Neural progenitor cell (in vitro differentiated cells): ENCODE results near the gene ASB17. TPM values are rescaled to one million over a fixed set of nuclear protein-coding genes. Genes with fewer than 3 reads are reported as not detected.

ENCODE experiments used
- DNase-seq: peaks from one replicate; pipeline ENCODE4 v3.0.0-alpha.2; 2016; ENCODE audit warnings: low spot score
- H2AFZ ChIP-seq: fragments of 200-600 bp; sonication (generic); replicated peaks from 2 replicates; pipeline ENCODE4 v1.6.1; 2016; ENCODE audit warnings: antibody characterized with exemption
- H3F3A ChIP-seq: fragments of 200-600 bp; sonication (generic); 2 replicates; pipeline ENCODE4 v1.6.1; 2016; ENCODE audit warnings: antibody characterized with exemption, low read depth
- H3K27ac ChIP-seq: fragments of 200-600 bp; sonication (generic); 2 replicates; pipeline ENCODE4 v1.5.1; 2016; ENCODE audit warnings: mild to moderate bottlenecking
- H3K27me3 ChIP-seq: fragments of 200-600 bp; sonication (generic); 2 replicates; pipeline ENCODE4 v1.6.1; 2016; ENCODE audit warnings: mild to moderate bottlenecking, moderate library complexity
- H3K36me3 ChIP-seq: fragments of 200-600 bp; sonication (generic); 2 replicates; pipeline ENCODE4 v1.5.1; 2016
- H3K4me1 ChIP-seq: fragments of 200-600 bp; sonication (generic); 2 replicates; pipeline ENCODE4 v1.6.1; 2016; ENCODE audit warnings: mixed run types
- H3K4me2 ChIP-seq: fragments of 200-600 bp; sonication (generic); 2 replicates; pipeline ENCODE4 v1.6.1; 2016
- H3K4me3 ChIP-seq: fragments of 200-600 bp; sonication (generic); 2 replicates; pipeline ENCODE4 v1.5.1; 2016
- H3K79me2 ChIP-seq: fragments of 200-600 bp; sonication (generic); 2 replicates; pipeline ENCODE4 v1.6.1; 2016; ENCODE audit warnings: low read depth
- H3K9ac ChIP-seq: fragments of 200-600 bp; sonication (generic); 2 replicates; pipeline ENCODE4 v1.6.1; 2016
- H3K9me3 ChIP-seq: fragments of 200-600 bp; sonication (generic); 2 replicates; pipeline ENCODE4 v1.5.1; 2016; ENCODE audit warnings: low read depth
- H4K20me1 ChIP-seq: fragments of 200-600 bp; sonication (generic); 2 replicates; pipeline ENCODE4 v1.6.1; 2016; ENCODE audit warnings: low read depth
- H3K27ac Mint-ChIP-seq: 3 replicates; pipeline ENCODE4 v1.8.0; 2021; ENCODE audit warnings: mixed read lengths
- H3K27me3 Mint-ChIP-seq: 2 replicates; pipeline ENCODE4 v1.8.0; 2022; ENCODE audit warnings: low read depth, mild to moderate bottlenecking, inconsistent platforms, moderate library complexity, mixed read lengths; ENCODE audit not compliant: insufficient read depth
- H3K36me3 Mint-ChIP-seq: 3 replicates; pipeline ENCODE4 v1.8.0; 2021; ENCODE audit warnings: mixed read lengths
- H3K4me1 Mint-ChIP-seq: 3 replicates; pipeline ENCODE4 v1.8.0; 2021; ENCODE audit warnings: mixed read lengths
- H3K4me3 Mint-ChIP-seq: 3 replicates; pipeline ENCODE4 v1.8.0; 2021; ENCODE audit warnings: mild to moderate bottlenecking, moderate library complexity, mixed read lengths
- H3K9me3 Mint-ChIP-seq: 3 replicates; pipeline ENCODE4 v1.8.0; 2020; ENCODE audit warnings: mixed read lengths
- EZH2 ChIP-seq: fragments of 200-600 bp; sonication (generic); IDR thresholded peaks from 2 replicates; pipeline ENCODE4 v1.6.1; 2017; ENCODE audit warnings: antibody characterized with exemption, mild to moderate bottlenecking, moderate library complexity
- EZH2phosphoT487 ChIP-seq: fragments of 200-600 bp; sonication (generic); IDR thresholded peaks from 2 replicates; pipeline ENCODE4 v1.6.1; 2017; ENCODE audit warnings: antibody characterized with exemption
- total RNA-seq: library from RNA; depleted of rRNA; stranded (reverse); fragments of >200 nt; gene quantifications from 2 replicates; pipeline ENCODE4 v1.2.3, GENCODE V29; 2015; ENCODE audit warnings: low replicate concordance
- TF ChIP-seq, protein P1 (sequence below): fragments of 200-600 bp; sonication (generic); IDR thresholded peaks from 2 replicates; pipeline ENCODE4 v1.5.1; 2017; ENCODE audit warnings: antibody characterized with exemption, mild to moderate bottlenecking

Gene ASB17, protein sequence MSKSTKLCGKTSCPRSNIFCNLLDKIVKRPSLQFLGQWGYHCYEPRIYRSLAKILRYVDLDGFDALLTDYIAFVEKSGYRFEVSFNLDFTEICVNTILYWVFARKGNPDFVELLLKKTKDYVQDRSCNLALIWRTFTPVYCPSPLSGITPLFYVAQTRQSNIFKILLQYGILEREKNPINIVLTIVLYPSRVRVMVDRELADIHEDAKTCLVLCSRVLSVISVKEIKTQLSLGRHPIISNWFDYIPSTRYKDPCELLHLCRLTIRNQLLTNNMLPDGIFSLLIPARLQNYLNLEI
- not detected in 2 replicates for total RNA-seq

DNA sequence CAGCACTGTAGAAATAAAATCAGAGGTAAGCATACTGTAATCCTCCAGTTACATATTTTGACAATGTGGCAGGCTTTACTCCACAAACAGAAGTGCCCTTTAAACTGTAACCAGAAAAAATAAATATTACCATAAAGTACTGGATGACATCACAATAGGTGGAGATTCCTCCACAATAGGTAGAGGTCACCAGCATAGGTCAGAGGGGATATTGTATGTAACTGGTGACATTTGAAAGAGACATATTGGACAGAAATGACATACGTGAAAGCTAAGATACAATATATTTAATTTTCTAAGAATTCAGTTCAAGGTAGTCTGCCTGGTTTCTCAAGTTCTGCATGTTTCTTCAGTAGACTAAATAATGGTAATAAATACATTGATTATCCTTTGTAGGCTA, at the start of gene ASB17:
Gene ASB17, minus strand, starts transcription at position 101 of the 400 bp plus-strand sequence. CDS start 113 bp downstream, outside the sequence.
- Histone ChIP-seq H3F3A (no peaks in the 10 kb centered on the region), H4K20me1 (no peaks in the 10 kb centered on the region), H2AFZ (no peak within 1 kb of the TSS), H3K9ac (no peak within 1 kb of the TSS), H3K4me2 (no peak within 1 kb of the TSS), H3K4me3 (no peak within 1 kb of the TSS), H3K79me2 (no peaks in the 10 kb centered on the region), H3K27me3 (no peaks in the 10 kb centered on the region), H3K27ac (no peak within 1 kb of the TSS), H3K4me1 (no peaks in the 10 kb centered on the region), H3K9me3 (no peaks in the 10 kb centered on the region), H3K36me3 (no peaks in the 10 kb centered on the region)
- Mint-ChIP-seq H3K36me3 (no peaks in the 10 kb centered on the region), H3K4me3 (no peak within 1 kb of the TSS), H3K9me3 (no peaks in the 10 kb centered on the region), H3K4me1 (no peaks in the 10 kb centered on the region), H3K27me3 (no peaks in the 10 kb centered on the region), H3K27ac (no peak within 1 kb of the TSS)
- no peak for DNase-seq
- TF ChIP-seq EZH2phosphoT487, result no peak
- TF ChIP-seq, protein P1, sequence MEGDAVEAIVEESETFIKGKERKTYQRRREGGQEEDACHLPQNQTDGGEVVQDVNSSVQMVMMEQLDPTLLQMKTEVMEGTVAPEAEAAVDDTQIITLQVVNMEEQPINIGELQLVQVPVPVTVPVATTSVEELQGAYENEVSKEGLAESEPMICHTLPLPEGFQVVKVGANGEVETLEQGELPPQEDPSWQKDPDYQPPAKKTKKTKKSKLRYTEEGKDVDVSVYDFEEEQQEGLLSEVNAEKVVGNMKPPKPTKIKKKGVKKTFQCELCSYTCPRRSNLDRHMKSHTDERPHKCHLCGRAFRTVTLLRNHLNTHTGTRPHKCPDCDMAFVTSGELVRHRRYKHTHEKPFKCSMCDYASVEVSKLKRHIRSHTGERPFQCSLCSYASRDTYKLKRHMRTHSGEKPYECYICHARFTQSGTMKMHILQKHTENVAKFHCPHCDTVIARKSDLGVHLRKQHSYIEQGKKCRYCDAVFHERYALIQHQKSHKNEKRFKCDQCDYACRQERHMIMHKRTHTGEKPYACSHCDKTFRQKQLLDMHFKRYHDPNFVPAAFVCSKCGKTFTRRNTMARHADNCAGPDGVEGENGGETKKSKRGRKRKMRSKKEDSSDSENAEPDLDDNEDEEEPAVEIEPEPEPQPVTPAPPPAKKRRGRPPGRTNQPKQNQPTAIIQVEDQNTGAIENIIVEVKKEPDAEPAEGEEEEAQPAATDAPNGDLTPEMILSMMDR, result no peak
- TF ChIP-seq EZH2, result no peak

DNA sequence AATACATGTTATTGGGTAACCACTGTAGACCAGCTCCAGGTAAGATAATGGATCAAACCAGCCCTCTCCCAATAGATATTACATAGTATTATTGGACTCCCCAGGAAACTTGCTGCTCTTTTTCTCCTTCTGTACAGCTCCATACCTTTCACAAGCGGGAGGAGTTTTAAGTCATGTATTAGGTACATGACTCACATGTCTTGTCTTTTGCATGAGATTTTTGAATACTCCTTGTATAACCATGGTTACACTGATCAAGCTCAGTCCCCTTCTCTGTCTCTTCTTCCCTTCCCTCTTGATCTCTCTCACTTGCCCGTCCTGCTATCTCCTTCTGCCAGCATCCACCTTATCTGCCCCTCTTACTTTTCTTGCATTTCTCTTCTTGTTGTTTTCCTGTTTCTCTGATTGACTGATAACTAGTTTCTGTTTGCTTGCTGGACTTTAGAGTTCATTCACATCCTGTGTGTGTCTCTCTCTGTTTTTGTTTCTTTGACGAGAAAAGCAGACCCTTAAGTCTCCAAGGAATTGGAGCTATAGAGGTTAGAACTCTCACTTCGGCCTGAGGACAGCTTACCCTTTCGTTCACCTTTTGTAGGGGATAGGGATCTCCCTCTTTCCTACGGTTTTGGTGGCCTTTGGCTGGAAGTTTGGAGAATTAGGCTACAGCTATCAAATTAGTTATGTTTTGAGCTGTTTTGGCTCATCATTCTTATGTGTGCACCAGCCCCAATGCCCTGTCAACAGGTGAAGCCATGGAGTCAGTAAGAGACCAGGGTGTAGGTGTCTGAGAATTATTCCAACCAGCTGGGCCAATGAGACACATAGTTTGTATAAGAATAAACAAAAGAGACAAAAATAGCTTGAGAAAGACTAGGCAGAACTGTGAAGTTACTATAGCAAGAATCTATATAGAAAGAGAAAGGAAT, 49.0 kb upstream of the ASB17 start:
- H3K4me3 Mint-ChIP-seq, result no peak overlapping the region

DNA sequence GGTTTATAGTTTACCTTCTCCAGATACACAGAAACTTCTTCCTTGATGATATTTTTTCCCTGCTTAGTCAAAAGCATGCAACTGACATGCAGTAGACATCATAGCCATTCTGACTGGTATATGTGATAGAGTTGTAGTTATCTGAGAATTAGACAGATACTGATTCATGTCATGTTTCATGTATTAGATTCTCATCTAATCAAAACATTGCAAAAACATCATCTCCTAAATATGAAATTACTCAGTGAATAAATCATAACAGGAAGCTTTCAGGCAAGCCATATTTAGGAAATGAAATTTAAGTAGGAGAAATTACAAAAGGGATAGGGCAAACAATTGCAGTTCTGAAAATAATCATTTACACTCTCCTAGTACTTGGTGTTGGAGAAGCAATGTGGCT, 38.4 kb upstream of the ASB17 start:
- peaks cover 2% of the 10 kb centered on the region for H3K27me3 Mint-ChIP-seq
- no peak overlapping the region for H3K4me2 ChIP-seq
- no peaks in the 10 kb centered on the region for H3K79me2 ChIP-seq
- H3K36me3 ChIP-seq, result no peaks in the 10 kb centered on the region
- no peak overlapping the region for H3K4me3 Mint-ChIP-seq
- no peak for DNase-seq
- no peak overlapping the region for H3K9ac ChIP-seq
- H3K4me1 Mint-ChIP-seq, result no peaks in the 10 kb centered on the region
- no peaks in the 10 kb centered on the region for H3K27me3 ChIP-seq
- no peak overlapping the region for H2AFZ ChIP-seq
- H3K9me3 Mint-ChIP-seq, result no peaks in the 10 kb centered on the region
- H4K20me1 ChIP-seq, result no peaks in the 10 kb centered on the region
- no peaks in the 10 kb centered on the region for H3F3A ChIP-seq
- H3K27ac ChIP-seq, result no peak overlapping the region
- no peaks in the 10 kb centered on the region for H3K9me3 ChIP-seq
- no peaks in the 10 kb centered on the region for H3K4me1 ChIP-seq
- no peak overlapping the region for H3K4me3 ChIP-seq
- TF ChIP-seq EZH2 (no peak), EZH2phosphoT487 (no peak)
- TF ChIP-seq, protein P1, result no peak
- H3K36me3 Mint-ChIP-seq, result no peaks in the 10 kb centered on the region
- H3K27ac Mint-ChIP-seq, result no peak overlapping the region

More for the DNA sequence above, 49.0 kb upstream of the ASB17 start:
- Histone ChIP-seq H3F3A (no peaks in the 10 kb centered on the region), H3K9ac (no peak overlapping the region), H3K79me2 (no peaks in the 10 kb centered on the region), H3K4me1 (no peaks in the 10 kb centered on the region), H3K27ac (no peak overlapping the region), H3K36me3 (no peaks in the 10 kb centered on the region), H3K4me2 (no peak overlapping the region), H3K27me3 (no peaks in the 10 kb centered on the region), H3K9me3 (peaks cover 3% of the 10 kb centered on the region), H3K4me3 (no peak overlapping the region), H2AFZ (no peak overlapping the region), H4K20me1 (no peaks in the 10 kb centered on the region)
- Mint-ChIP-seq H3K27ac (no peak overlapping the region), H3K36me3 (no peaks in the 10 kb centered on the region), H3K9me3 (peaks cover 15% of the 10 kb centered on the region), H3K27me3 (no peaks in the 10 kb centered on the region), H3K4me1 (peaks cover 2% of the 10 kb centered on the region)
- TF ChIP-seq EZH2 (no peak), EZH2phosphoT487 (no peak)
- TF ChIP-seq, protein P1, result no peak
- DNase-seq, result no peak
